Stomach (tissue), 9 donors: ENCODE data around the gene BBS1. TPM values are rescaled to one million over a fixed set of nuclear protein-coding genes. Genes with fewer than 3 reads are reported as not detected.

Experiments used
- DNase-seq, 2 donors: peaks; one replicate each; pipeline versions ENCODE4 v3.0.0 to v3.0.0-alpha.2; 2013 to 2019
- H3K27ac ChIP-seq, 5 donors: fragments of 200-600 bp in 4 of 5; sonication (generic) in 4 of 5; one replicate each; pipeline ENCODE4 v1.5.1; 2013 to 2019; ENCODE audit warnings: mild to moderate bottlenecking in 1 of 5, moderate library complexity in 1 of 5
- H3K27me3 ChIP-seq, 3 donors: fragments of 200-600 bp; sonication (generic); one replicate each; pipeline ENCODE4 v1.5.1; 2017 to 2019; ENCODE audit warnings: mixed run types in 1 of 3
- H3K36me3 ChIP-seq, 4 donors: fragments of 200-600 bp; sonication (generic); 1 replicate in 3 of 4; 2 replicates in 1 of 4; pipeline ENCODE4 v1.5.1; 2016 to 2019
- H3K4me1 ChIP-seq, 4 donors: fragments of 200-600 bp; sonication (generic); one replicate each; pipeline ENCODE4 v1.5.1; 2016 to 2019
- H3K4me3 ChIP-seq, 4 donors: fragments of 200-600 bp; sonication (generic) in 3 of 4; one replicate each; pipeline ENCODE4 v1.5.1; 2016 to 2019; ENCODE audit warnings: mild to moderate bottlenecking in 1 of 4
- H3K9me3 ChIP-seq, 4 donors: fragments of 200-600 bp; sonication (generic); one replicate each; pipeline ENCODE4 v1.5.1; 2016 to 2019
- EP300 ChIP-seq: sonication (generic); formaldehyde crosslinking; IDR thresholded peaks from one replicate; pipeline ENCODE4 v1.6.1; 2017; ENCODE audit warnings: antibody characterized with exemption
- POLR2A ChIP-seq, 4 donors: fragments of 450-650 bp; IDR thresholded peaks; one replicate each; pipeline ENCODE4 v1.6.1; 2016; ENCODE audit warnings: antibody characterized with exemption in 4 of 4, control low read depth in 2 of 4, mild to moderate bottlenecking in 1 of 4, moderate library complexity in 1 of 4
- POLR2AphosphoS5 ChIP-seq, 3 donors: sonication (generic); formaldehyde crosslinking; IDR thresholded peaks; one replicate each; pipeline ENCODE4 v1.6.1; 2016; ENCODE audit warnings: antibody characterized with exemption in 3 of 3
- WGBS, 5 donors: extraction: QIAGEN DNeasy Blood & Tissue Kit in 3 of 5; methylation state at CpG; one replicate each; pipeline versions ENCODE4 v1.1.5 to v1.1.7; 2013 to 2018; 5-methylcytosine and 5-hydroxymethylcytosine counted together
- intact Hi-C: fragments of 100-400 bp; cut with DNase I; formaldehyde crosslinking; loops from one replicate; pipeline ENCODE4 v1.15.1; 2023; ENCODE audit warnings: low total_unique reads
- polyA plus RNA-seq, 3 donors: library from polyadenylated mRNA; stranded (reverse); fragments of 200-250 nt; gene quantifications; one replicate each; pipeline ENCODE4 v1.2.3, GENCODE V29; 2013
- total RNA-seq, 5 donors: library from RNA; depleted of rRNA; stranded (reverse); fragments of >200 nt; gene quantifications; one replicate each; pipeline versions ENCODE4 v1.1.0 to v1.2.3, GENCODE V29; 2014 to 2016
- TF ChIP-seq, protein P1 (sequence below), 7 experiments: fragments of 450-650 bp in 4 of 7; fragments of 200-600 bp in 3 of 7; sonication (generic) in 3 of 7; IDR thresholded peaks; one replicate each; pipeline ENCODE4 v1.5.1; 2016 to 2019; ENCODE audit warnings: antibody characterized with exemption in 7 of 7, control low read depth in 2 of 7, mild to moderate bottlenecking in 1 of 7
- donor health status: healthy with polysubstance abuse.
- donor health status: Bipolar disorder and iron deficiency.
- donor health status: healthy.

BBS1 gene
- total and polyA plus RNA-seq, 8 donors: 12.3 to 138 (median 24.6) TPM

DNA sequence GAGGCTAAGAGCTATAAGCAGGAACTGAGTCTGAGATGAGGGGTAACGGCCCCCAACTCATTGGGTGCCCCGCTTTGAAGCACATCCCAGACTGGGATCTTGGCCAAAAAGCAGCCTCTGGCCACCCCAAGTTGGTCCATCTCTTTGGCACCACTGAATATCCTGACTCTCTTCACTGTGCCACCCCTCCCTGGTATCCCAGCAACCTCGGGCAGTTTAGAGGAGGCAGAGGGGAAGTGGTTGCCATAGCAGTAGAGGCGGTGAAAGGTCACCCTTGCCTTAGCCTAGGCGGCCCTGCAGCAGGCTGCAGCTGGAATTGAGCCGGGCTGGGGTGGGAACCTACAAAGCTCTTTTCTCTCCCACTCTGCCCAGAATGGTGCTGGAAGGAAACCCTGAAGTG is 42.7 kb upstream of the BBS1 start:
- intact Hi-C loops: no loop called here
- Histone ChIP-seq H3K4me3 (peak overlapping the region; percentile 67 to 76 (median 70)), H3K27me3 (no peaks in the 10 kb centered on the region), H3K27ac (peak overlapping the region in 3 of 5 donors; percentile 1 to 85 (median 84)), H3K9me3 (no peaks in the 10 kb centered on the region), H3K36me3 (peaks cover 6 to 25% (median 22%) of the 10 kb centered on the region in 4 donors), H3K4me1 (peaks cover 15 to 36% (median 21%) of the 10 kb centered on the region in 4 donors)
- DNase-seq: peak; percentile 35 to 82
- 26 to 39% (median 35%) methylated on average over 5 to 6 of the region's 6 CpGs for WGBS, 5 donors
- TF ChIP-seq, protein P1, sequence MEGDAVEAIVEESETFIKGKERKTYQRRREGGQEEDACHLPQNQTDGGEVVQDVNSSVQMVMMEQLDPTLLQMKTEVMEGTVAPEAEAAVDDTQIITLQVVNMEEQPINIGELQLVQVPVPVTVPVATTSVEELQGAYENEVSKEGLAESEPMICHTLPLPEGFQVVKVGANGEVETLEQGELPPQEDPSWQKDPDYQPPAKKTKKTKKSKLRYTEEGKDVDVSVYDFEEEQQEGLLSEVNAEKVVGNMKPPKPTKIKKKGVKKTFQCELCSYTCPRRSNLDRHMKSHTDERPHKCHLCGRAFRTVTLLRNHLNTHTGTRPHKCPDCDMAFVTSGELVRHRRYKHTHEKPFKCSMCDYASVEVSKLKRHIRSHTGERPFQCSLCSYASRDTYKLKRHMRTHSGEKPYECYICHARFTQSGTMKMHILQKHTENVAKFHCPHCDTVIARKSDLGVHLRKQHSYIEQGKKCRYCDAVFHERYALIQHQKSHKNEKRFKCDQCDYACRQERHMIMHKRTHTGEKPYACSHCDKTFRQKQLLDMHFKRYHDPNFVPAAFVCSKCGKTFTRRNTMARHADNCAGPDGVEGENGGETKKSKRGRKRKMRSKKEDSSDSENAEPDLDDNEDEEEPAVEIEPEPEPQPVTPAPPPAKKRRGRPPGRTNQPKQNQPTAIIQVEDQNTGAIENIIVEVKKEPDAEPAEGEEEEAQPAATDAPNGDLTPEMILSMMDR (IDR thresholded peaks at IDR 0.05): no peak

DNA sequence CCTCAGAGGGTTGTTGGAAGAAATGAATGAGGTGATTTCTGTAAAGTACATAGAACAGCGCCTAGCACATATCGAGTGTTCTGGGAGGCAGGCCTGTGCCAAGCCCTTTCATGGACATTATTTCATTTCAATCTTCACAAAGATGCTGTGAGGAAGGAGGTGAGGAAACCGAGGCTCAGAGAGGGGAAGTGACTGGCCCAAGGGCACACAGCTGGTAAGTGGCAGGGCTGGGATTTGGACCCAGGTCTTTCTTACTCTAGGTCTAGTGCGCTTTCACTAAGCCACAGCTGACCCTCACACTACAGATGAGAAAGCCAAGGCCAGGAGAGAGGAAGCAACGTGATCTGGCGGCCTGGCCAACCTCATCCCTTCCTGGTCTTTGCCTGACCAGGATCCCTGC is 41.7 kb upstream of the BBS1 start:
- peak in 1 of 2 donors; percentile 1 for DNase-seq
- H3K36me3 ChIP-seq: peaks cover 15 to 34% (median 32%) of the 10 kb centered on the region in 4 donors
- no peaks in the 10 kb centered on the region for H3K9me3 ChIP-seq
- H3K27ac ChIP-seq: no peak overlapping the region
- peaks cover 15 to 36% (median 21%) of the 10 kb centered on the region in 4 donors for H3K4me1 ChIP-seq
- H3K27me3 ChIP-seq: no peaks in the 10 kb centered on the region
- intact Hi-C loops: no loop called here
- 65 to 89% (median 81%) methylated on average over 6 of the region's 6 CpGs for WGBS, 5 donors
- TF ChIP-seq EP300 (no peak), POLR2AphosphoS5 (IDR thresholded peaks at IDR 0.05) (no peak), POLR2A (IDR thresholded peaks at IDR 0.05) (no peak)
- TF ChIP-seq, protein P1 (IDR thresholded peaks at IDR 0.05): no peak
- H3K4me3 ChIP-seq: no peak overlapping the region

DNA sequence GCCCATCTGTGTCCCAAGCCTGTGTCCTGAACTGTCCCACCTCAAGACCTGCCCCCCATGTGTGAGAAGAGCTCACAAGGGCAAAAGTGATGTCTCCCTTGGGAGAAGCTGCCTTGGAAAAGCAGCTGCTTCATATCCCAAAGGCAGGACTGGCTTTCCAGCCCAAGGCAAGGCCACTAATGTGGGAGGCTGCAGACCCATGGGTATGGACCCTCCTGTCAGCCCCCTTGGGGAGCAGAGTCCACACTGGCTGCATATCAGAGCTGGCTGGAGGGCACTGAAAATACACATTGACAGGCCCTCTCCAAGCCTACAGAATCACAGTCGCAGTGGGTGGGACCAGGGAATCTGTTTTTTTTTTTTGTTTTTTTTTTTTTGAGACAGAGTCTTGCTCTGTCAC is 41.0 kb upstream of the BBS1 start:
- intact Hi-C loops: no loop called here
- WGBS, 5 donors: 75 to 100% (median 92%) methylated on average over 1 of the region's 1 CpG
- Histone ChIP-seq H3K4me1 (peaks cover 15 to 36% (median 21%) of the 10 kb centered on the region in 4 donors), H3K27me3 (no peaks in the 10 kb centered on the region), H3K4me3 (no peak overlapping the region), H3K9me3 (no peaks in the 10 kb centered on the region), H3K27ac (no peak overlapping the region), H3K36me3 (peaks cover 23 to 42% (median 39%) of the 10 kb centered on the region in 4 donors)
- no peak for TF ChIP-seq POLR2A (IDR thresholded peaks at IDR 0.05)
- no peak for TF ChIP-seq POLR2AphosphoS5 (IDR thresholded peaks at IDR 0.05)
- TF ChIP-seq EP300: no peak
- TF ChIP-seq, protein P1 (IDR thresholded peaks at IDR 0.05): no peak
- DNase-seq: peak in 1 of 2 donors; percentile 1

DNA sequence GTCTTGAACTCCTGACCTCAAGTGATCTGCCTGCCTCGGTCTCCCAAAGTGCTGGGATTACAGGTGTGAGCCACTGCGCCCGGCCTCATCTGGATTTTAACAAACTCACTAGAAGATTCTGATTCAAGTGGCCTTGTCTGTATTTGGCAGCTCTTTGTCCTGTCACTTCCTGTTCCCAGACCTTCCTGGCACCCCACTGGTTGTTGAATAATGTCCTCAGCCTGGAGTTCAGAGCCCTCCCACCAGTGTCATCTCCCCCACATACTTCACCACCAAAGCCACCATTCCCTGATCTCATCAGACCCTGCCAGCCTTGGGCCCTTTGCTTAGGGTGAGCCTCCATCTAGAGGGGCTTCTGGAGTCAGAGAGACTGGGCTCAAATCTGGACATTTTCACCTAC is 40.4 kb upstream of the BBS1 start:
- TF ChIP-seq POLR2A (IDR thresholded peaks at IDR 0.05): no peak
- TF ChIP-seq, protein P1 (IDR thresholded peaks at IDR 0.05): no peak
- TF ChIP-seq POLR2AphosphoS5 (IDR thresholded peaks at IDR 0.05): no peak
- no peaks in the 10 kb centered on the region for H3K9me3 ChIP-seq
- peak in 1 of 2 donors; percentile 2 for DNase-seq
- no peak overlapping the region for H3K27ac ChIP-seq
- peaks cover 15 to 36% (median 21%) of the 10 kb centered on the region in 4 donors for H3K4me1 ChIP-seq
- no peaks in the 10 kb centered on the region for H3K27me3 ChIP-seq
- peaks cover 23 to 48% (median 45%) of the 10 kb centered on the region in 4 donors for H3K36me3 ChIP-seq
- H3K4me3 ChIP-seq: no peak overlapping the region
- intact Hi-C loops: no loop called here
- WGBS, 5 donors: 88 to 97% (median 94%) methylated on average over 3 of the region's 3 CpGs
